Coronary artery (tissue), 2 donors: Measurements from ENCODE around the gene DOCK1.

Experiments used
- DNase-seq: peaks from one replicate; pipeline ENCODE4 v3.0.0-alpha.2; 2017; ENCODE audit warnings: low spot score
- H3K27ac ChIP-seq, 2 donors: fragments of 200-600 bp; sonication (generic); one replicate each; pipeline ENCODE4 v1.5.1; 2016 to 2019
- H3K4me3 ChIP-seq: fragments of 200-600 bp; sonication (generic); 2 replicates; pipeline ENCODE4 v1.5.1; 2016; ENCODE audit warnings: mild to moderate bottlenecking, moderate library complexity
- CTCF ChIP-seq: fragments of 200-600 bp; sonication (generic); IDR thresholded peaks from one replicate; pipeline ENCODE4 v1.5.1; 2019; ENCODE audit warnings: antibody characterized with exemption

The DOCK1 gene

GRCh38 chr10:127413326-127413725 lies 508.1 kb downstream of the DOCK1 start:
- DNase-seq, result no peak
- no peak for TF ChIP-seq CTCF
- Histone ChIP-seq H3K27ac (no peak overlapping the region), H3K4me3 (no peak overlapping the region)

- DNase-seq, result no peak
- TF ChIP-seq CTCF, result no peak
- Histone ChIP-seq H3K27ac (no peak overlapping the region), H3K4me3 (no peak overlapping the region)
These were observed 508.8 kb downstream of the DOCK1 start for GRCh38 chr10:127414024-127414423.

DNA sequence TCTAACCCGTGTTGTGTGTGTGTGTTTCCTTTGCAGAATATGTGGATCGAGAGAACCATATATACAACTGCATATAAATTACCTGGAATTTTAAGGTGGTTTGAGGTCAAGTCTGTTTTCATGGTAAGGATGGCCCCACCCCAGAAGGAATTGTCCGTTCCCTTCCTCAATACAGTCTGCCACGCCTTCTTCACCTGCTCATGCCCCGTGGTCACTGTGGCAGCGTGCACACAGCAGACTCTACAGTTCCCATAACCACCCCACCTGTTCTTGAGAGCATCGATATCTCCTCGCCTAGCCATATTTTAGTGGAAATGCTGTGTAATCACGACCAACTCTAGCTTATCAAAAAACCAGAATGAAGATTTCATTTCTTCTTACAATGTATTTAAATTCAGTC lies 509.9 kb downstream of the DOCK1 start:
- Histone ChIP-seq H3K27ac (no peak overlapping the region), H3K4me3 (no peak overlapping the region)
- TF ChIP-seq CTCF, result no peak
- no peak for DNase-seq

DNA sequence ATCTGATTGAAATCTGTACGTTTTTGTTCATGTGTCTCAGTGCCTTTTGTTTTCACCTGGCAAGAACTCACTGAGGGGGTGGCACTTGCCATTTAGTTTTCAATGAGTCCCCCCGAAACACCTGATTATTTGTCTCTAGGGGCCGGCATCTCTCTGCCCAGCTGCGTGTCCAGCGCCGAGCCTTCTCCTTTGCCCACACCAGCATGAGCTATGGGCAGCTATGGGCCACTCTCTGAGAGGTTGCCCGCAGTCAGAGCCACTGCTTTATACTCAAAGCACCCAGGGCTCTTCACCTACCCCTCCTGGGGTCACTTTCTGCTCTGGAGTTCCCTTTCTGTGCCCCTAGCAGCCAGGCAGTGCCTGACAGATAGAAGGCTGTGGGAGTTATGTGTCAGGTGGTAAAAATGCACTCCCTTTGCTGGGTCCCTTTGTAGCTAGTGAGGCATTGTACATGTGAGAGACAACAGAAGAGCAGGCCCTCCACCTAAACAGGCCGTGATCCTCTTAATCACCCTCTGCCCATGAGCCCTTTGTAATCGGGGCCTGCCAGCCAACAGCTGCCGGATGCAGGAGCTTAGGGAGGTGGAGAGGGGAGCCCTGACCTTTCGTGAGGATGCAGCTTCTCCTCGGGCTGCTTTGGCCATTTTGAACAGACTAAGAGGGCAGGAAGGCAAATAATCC lies 510.8 kb downstream of the DOCK1 start:
- TF ChIP-seq CTCF, result no peak
- Histone ChIP-seq H3K27ac (no peak overlapping the region), H3K4me3 (no peak overlapping the region)
- no peak for DNase-seq

DNA sequence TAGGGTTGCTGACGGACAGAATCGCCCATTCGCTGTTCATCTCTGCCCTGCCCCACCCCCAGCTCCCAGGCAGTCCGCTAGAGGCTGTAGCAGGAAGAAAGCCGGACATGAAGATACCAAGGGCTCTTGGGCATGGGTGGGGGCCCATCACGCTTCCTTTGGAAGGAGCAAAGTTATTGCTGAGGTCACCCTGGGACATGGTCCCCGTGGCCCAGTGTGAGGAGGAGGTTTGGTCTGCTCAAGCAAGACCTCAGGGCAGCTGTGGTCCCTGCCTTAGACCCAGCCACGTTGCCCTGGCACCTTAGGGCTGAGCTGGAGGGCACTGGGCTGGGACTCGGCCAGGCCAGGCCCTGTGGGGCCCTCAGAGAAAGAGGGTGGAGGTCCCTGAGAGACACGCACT lies 511.8 kb downstream of the DOCK1 start:
- DNase-seq, result no peak
- Histone ChIP-seq H3K4me3 (no peak overlapping the region), H3K27ac (no peak overlapping the region)
- TF ChIP-seq CTCF, result no peak

DNA sequence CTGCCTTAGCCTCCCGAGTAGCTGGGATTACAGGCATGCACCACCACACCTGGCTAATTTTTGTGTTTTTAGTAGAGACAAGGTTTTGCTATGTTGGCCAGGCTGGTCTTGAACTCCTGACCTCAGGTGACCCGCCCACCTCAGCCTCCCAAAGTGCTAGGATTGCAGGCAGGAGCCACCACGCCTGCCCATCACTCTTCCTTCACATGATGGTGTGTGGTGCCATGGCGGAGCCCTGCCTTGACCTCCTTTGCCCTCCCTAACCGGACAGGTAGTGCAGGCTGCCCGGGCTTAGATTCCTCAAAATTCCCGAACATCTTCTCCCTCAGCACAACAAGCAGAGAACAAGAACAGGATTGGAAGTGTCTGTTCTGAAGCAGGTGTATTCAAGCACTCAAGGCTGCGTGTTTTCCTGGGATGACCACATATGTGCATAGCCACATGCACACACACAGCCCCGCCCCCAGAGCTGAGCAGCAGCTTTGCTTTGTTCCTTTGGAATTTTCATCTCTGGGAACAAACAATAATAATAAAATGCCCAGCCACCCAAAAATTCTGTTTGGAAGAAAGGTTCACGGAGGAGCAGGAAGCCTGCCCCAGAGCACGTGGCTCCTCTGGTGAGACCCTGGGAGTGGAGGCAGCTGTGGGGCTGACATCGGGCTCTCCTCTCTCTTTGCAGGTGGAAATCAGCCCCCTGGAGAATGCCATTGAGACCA lies 512.6 kb downstream of the DOCK1 start:
- TF ChIP-seq CTCF, result no peak
- no peak overlapping the region for H3K27ac ChIP-seq
- H3K4me3 ChIP-seq, result no peak overlapping the region
- no peak for DNase-seq

DNA sequence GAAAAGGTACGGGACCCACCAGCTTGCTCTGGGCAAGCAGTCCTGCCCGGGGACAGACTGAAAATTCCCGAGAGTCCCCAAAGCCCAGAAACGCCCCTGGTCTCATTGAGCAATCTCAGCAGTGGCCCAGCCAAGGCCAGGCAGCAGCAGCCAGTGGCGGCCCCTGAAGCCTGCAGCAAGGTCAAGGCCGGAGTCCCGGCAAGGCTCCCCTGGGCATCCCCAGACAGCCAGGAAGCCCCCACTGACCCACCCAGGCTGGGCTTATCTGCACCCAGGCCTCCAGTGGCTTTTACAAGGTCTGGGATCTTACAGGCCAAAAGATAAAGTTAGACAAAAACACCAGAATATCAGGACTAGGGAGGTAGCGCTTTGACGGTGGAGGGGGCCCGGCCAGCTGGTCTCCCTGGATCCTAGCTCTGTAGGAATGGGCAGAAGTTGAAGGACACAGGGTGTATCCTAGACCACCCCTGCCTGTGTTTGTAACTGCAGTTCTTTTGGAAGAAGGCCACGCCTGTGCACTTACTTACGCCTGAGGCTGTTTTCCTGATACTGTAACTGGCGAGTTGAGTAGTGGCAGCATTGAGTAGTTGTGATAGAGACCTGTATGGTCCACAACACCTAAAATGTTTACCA lies 513.4 kb downstream of the DOCK1 start:
- Histone ChIP-seq H3K27ac (no peak overlapping the region), H3K4me3 (no peak overlapping the region)
- TF ChIP-seq CTCF, result no peak
- DNase-seq, result no peak
